ENCODE measurements around the gene USP7.

The USP7 gene

DNA sequence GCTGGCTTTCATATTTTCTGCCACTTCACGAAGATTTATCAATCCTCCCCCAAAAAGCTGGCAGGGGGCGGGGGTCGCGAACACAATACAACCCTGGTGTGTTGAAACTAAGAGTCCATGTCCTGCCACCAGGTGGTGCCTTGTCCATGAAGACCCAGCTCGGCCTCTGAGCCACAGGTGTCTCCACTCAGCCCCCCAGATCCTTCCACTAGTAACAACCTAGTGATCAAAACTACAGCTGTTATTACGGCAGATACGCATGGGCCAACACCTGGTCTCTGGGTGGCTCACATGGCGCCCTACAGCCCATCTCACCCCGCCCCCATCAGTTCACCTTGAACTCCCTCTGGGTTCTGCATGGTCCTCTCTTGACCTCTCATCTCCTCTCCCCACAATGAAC lies 27.7 kb downstream of the USP7 start:
- TF ChIP-seq, protein P1, sequence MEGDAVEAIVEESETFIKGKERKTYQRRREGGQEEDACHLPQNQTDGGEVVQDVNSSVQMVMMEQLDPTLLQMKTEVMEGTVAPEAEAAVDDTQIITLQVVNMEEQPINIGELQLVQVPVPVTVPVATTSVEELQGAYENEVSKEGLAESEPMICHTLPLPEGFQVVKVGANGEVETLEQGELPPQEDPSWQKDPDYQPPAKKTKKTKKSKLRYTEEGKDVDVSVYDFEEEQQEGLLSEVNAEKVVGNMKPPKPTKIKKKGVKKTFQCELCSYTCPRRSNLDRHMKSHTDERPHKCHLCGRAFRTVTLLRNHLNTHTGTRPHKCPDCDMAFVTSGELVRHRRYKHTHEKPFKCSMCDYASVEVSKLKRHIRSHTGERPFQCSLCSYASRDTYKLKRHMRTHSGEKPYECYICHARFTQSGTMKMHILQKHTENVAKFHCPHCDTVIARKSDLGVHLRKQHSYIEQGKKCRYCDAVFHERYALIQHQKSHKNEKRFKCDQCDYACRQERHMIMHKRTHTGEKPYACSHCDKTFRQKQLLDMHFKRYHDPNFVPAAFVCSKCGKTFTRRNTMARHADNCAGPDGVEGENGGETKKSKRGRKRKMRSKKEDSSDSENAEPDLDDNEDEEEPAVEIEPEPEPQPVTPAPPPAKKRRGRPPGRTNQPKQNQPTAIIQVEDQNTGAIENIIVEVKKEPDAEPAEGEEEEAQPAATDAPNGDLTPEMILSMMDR (IDR thresholded peaks at IDR 0.05) = no peak
- no peak for TF ChIP-seq ZFX (IDR thresholded peaks at IDR 0.05; ENCODE audit: borderline replicate concordance)
- H3K27ac ChIP-seq = no peak overlapping the region

DNA sequence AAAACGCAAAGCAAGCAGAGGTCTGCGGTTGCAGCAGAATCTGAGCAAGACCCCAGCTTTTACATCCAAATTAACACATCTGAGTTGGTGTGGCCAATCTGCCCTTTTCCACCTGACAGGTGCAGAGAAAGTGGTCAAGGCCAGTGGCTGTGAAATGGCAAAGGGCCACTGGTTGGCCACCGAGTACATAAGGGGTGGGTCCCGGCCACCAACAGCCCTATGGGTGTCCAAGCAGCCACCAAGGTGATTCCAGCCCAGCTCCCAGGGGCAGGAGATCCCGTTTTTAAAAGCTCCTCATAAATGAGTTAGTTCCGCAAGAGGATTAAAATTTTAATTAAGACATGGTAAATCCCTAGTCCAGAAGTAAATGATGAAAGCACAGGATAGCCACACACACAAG lies 29.1 kb downstream of the USP7 start:
- no peak overlapping the region for H3K27ac ChIP-seq
- no peak for TF ChIP-seq ZFX (IDR thresholded peaks at IDR 0.05; ENCODE audit: borderline replicate concordance)
- TF ChIP-seq, protein P1 (IDR thresholded peaks at IDR 0.05) = no peak

DNA sequence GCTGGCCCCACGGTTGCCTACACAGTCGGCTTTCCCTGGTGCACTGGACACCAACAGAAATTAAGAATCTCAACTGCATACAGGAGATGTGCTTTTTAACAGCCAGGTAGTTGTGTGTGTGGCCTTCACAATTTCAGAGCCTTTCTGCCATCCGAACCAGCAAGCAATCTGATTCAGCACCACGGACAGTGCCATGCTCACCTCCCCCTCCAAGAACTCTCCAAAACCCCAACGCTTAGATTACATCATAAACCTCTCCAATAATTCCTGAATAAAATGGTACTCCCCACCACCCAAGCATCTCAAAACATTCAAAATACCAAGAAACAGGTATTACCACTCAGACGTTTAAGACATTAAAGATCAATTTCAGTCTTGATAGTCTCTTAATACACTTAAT lies 31.8 kb downstream of the USP7 start:
- TF ChIP-seq, protein P1 (IDR thresholded peaks at IDR 0.05) = no peak
- TF ChIP-seq ZFX (IDR thresholded peaks at IDR 0.05; ENCODE audit: borderline replicate concordance) = no peak

DNA sequence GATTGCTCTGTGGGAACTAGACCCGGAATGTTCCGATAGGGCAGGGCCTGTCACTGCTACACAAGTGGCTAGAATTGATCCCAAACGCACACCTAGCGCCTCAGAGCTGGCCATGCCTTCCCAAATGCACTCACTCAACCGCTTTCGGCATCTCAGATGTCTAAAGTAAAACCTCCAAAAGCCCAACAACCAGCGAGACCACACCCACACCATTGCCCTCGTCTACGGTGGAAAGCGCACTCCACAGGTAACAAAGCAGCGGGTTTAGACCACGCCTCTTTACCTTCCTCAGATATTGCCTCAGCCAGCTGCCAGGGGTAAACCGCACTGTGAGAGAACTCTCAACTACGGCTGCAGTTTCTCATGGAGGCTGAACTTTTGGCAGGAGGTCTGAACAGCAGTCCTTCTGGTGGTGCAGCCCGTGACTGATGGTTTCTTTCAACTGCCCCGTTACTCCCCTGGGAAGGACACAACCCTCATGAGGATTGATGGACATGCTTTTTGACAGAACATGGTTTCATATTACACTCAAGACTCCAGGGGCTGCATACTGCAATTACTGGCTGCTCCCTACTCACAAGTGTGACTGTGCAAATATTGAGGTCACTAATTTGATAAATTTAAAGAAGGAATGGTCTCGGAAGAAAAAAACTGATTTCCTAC lies 34.5 kb downstream of the USP7 start:
- TF ChIP-seq ZFX (IDR thresholded peaks at IDR 0.05; ENCODE audit: borderline replicate concordance) = no peak
- TF ChIP-seq, protein P1 (IDR thresholded peaks at IDR 0.05) = no peak
- H3K27ac ChIP-seq = no peak overlapping the region

More for the DNA sequence above, 31.8 kb downstream of the USP7 start:
- no peak overlapping the region for H3K27ac ChIP-seq

DNA sequence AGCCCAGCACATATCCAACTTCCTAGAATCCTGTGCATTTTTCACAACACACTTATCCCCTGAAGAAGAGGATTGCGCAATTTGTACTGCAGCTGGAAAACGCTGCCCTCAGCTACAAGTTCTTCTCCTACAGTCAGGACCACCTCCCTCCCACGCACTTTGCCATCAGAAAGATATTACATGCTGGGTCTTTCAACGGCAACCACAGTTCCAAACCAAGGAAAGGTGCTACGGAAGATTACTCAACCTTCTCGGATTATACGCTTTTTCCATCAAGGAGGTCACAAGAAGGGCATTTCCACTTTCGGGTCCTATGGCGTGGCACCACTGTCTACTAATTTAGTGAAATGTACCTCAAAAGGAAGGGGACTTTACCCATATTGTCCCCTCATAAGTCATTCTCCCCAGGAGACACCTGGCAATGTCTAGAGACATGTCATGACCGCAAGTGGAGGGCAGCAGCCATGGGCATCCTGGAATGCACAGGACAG lies 35.2 kb downstream of the USP7 start:
- TF ChIP-seq, protein P1 (IDR thresholded peaks at IDR 0.05) = no peak
- TF ChIP-seq ZFX (IDR thresholded peaks at IDR 0.05; ENCODE audit: borderline replicate concordance) = no peak
- no peak overlapping the region for H3K27ac ChIP-seq

DNA sequence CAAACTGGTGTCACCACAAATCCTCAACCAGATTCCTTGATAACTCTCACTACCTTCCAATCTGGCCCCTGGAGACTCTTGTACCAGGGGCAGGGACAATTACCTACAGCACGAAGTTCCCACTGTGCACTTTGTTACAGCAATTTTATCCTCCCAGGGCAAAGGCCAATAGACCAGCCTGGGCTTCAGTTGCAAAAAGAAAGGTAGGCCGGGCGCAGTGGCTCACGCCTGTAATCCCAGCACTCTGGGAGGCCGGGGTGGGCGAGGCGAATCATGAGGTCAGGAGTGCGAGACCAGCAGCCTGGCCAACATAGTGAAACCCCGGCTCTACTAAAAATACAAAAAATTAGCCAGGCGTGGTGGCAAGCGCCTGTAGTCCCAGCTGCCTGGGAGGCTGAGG lies 36.9 kb downstream of the USP7 start:
- no peak overlapping the region for H3K27ac ChIP-seq
- no peak for TF ChIP-seq ZFX (IDR thresholded peaks at IDR 0.05; ENCODE audit: borderline replicate concordance)
- TF ChIP-seq, protein P1 (IDR thresholded peaks at IDR 0.05) = no peak

DNA sequence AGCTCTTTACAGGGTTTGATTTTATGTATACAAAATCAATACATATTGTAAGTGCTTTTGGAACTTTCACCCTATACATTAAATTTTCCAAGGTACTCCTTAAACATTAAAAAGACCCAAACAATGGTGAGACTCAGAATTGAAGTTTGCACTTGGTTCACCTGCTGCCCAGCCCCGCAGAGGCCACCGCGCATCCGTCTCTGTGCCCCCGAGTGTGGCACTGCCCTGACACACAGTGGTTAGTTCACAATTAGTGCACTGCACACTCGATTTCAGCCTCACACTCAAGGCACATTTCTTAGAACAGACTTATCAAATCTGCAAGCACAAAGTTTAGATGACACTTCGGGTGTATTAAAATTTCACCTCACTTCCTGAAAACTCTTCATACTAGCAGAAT lies 38.3 kb downstream of the USP7 start:
- H3K27ac ChIP-seq = no peak overlapping the region
- TF ChIP-seq, protein P1 (IDR thresholded peaks at IDR 0.05) = no peak
- no peak for TF ChIP-seq ZFX (IDR thresholded peaks at IDR 0.05; ENCODE audit: borderline replicate concordance)

All from 22Rv1 (cell line).